ENCODE results near the gene PTAFR.

GRCh38 chr1:28194326-28195035 is 18.0 kb upstream of the PTAFR start:
- no peak for TF ChIP-seq CTCF (IDR thresholded peaks at IDR 0.05)
- TF ChIP-seq POLR2A (IDR thresholded peaks at IDR 0.05): no peak
